Measurements from ENCODE around the gene INSR.
"Not testable (repeated sequence)": the region's sequence is repeated elsewhere in the genome, so short reads cannot be mapped to it uniquely, and the experiment has no call there.

Gene INSR

GRCh38 chr19:7188698-7189629 is 105.2 kb downstream of the INSR start:
- no peak for DNase-seq

- no peak for DNase-seq
Observed at GRCh38 chr19:7187605-7188339, 106.4 kb downstream of the INSR start.

- no peak for DNase-seq
Observed at GRCh38 chr19:7182489-7182888, 111.7 kb downstream of the INSR start.

- DNase-seq = no peak
Observed at GRCh38 chr19:7179917-7180306, 114.3 kb downstream of the INSR start.

GRCh38 chr19:7177926-7178325 is 116.3 kb downstream of the INSR start:
- DNase-seq = peak; percentile 62

GRCh38 chr19:7176792-7177191 is 117.4 kb downstream of the INSR start:
- no peak for DNase-seq

- DNase-seq = no peak
Observed at GRCh38 chr19:7172794-7173193, 121.4 kb downstream of the INSR start.

- DNase-seq = no peak
Observed at GRCh38 chr19:7170983-7171382, 123.2 kb downstream of the INSR start.

- DNase-seq = no peak
Observed at GRCh38 chr19:7168941-7169340, 125.3 kb downstream of the INSR start.

- no peak for DNase-seq
Observed at GRCh38 chr19:7161292-7161691, 132.9 kb downstream of the INSR start.

GRCh38 chr19:7159105-7159933 is 134.9 kb downstream of the INSR start:
- DNase-seq = peak; percentile 91

- no peak for DNase-seq
Observed at GRCh38 chr19:7153022-7153421, 141.2 kb downstream of the INSR start.

- DNase-seq = no peak
Observed at GRCh38 chr19:7152568-7152967, 141.6 kb downstream of the INSR start.

- DNase-seq = no peak
Observed at GRCh38 chr19:7149956-7150705, 144.1 kb downstream of the INSR start.

GRCh38 chr19:7147119-7147675 is 147.0 kb downstream of the INSR start:
- not testable (repeated sequence) for DNase-seq

GRCh38 chr19:7146086-7146485 is 148.1 kb downstream of the INSR start:
- not testable (repeated sequence) for DNase-seq

GRCh38 chr19:7145494-7145893 is 148.7 kb downstream of the INSR start:
- no peak for DNase-seq

GRCh38 chr19:7142771-7143170 is 151.4 kb downstream of the INSR start:
- DNase-seq = no peak

- DNase-seq = no peak
Observed at GRCh38 chr19:7140137-7140536, 154.1 kb downstream of the INSR start.

- no peak for DNase-seq
Observed at GRCh38 chr19:7139095-7139494, 155.1 kb downstream of the INSR start.

GRCh38 chr19:7138402-7138801 is 155.8 kb downstream of the INSR start:
- DNase-seq = no peak

- DNase-seq = no peak
Observed at GRCh38 chr19:7137120-7137519, 157.1 kb downstream of the INSR start.

Data from fibroblast of upper back skin (primary cell).